Testis (tissue), 3 donors: ENCODE results near the gene MLLT1. TPM values are rescaled to one million over a fixed set of nuclear protein-coding genes. Genes with fewer than 3 reads are reported as not detected.

ENCODE experiments used
- DNase-seq: peaks from one replicate; pipeline ENCODE4 v3.0.0-alpha.2; 2019
- H3K27ac ChIP-seq, 2 donors: fragments of 200-600 bp; sonication (generic); one replicate each; pipeline ENCODE4 v1.5.1; 2019
- H3K27me3 ChIP-seq: fragments of 200-600 bp; sonication (generic); one replicate; pipeline ENCODE4 v1.5.1; 2019
- H3K36me3 ChIP-seq: fragments of 200-600 bp; sonication (generic); one replicate; pipeline ENCODE4 v1.5.1; 2017; ENCODE audit warnings: low read depth; ENCODE audit errors: missing control alignments
- H3K4me1 ChIP-seq: fragments of 200-600 bp; sonication (generic); one replicate; pipeline ENCODE4 v1.5.1; 2019
- H3K4me3 ChIP-seq, 2 donors: fragments of 200-600 bp; sonication (generic); one replicate each; pipeline ENCODE4 v1.5.1; 2017 to 2019
- H3K9me3 ChIP-seq: fragments of 200-600 bp; sonication (generic); one replicate; pipeline ENCODE4 v1.5.1; 2017
- CTCF ChIP-seq, 3 experiments: fragments of 450-650 bp in 2 of 3; fragments of 200-600 bp in 1 of 3; sonication (generic) in 1 of 3; IDR thresholded peaks; one replicate each; pipeline ENCODE4 v1.5.1; 2016 to 2019; ENCODE audit warnings: antibody characterized with exemption in 3 of 3, mild to moderate bottlenecking in 2 of 3, moderate library complexity in 1 of 3
- POLR2A ChIP-seq: fragments of 450-650 bp; IDR thresholded peaks from one replicate; pipeline ENCODE4 v1.6.1; 2017; ENCODE audit warnings: antibody characterized with exemption, mild to moderate bottlenecking, moderate library complexity
- WGBS, 2 donors: methylation state at CpG; one replicate each; pipeline ENCODE4 v1.1.5; 2018; 5-methylcytosine and 5-hydroxymethylcytosine counted together
- intact Hi-C: fragments of 100-400 bp; cut with DNase I; formaldehyde crosslinking; loops from one replicate; pipeline ENCODE4 v1.15.1; 2023; ENCODE audit warnings: low total_unique reads
- polyA plus RNA-seq: library from polyadenylated mRNA; stranded (reverse); fragments of 350-450 nt; fragmentation: Illumina TruSeq; extraction: RNeasy Lipid Tissue Mini Kit (QIAGEN cat#74804); gene quantifications from one replicate; pipeline ENCODE4 v1.2.3, GENCODE V29; 2014; ENCODE audit warnings: low read depth, low replicate concordance; ENCODE audit not compliant: insufficient read depth
- total RNA-seq, 2 donors: library from RNA; depleted of rRNA; stranded (reverse); fragments of >200 nt; gene quantifications; one replicate each; pipeline ENCODE4 v1.2.3, GENCODE V29; 2016

Gene MLLT1
- total and polyA plus RNA-seq, 3 donors from 2014 or later = 17.3 to 32.0 (median 22.4) TPM

GRCh38 chr19:6312018-6312417 lies 32.2 kb upstream of the MLLT1 start:
- intact Hi-C loops = no loop called here
- H3K27ac ChIP-seq = no peak overlapping the region
- WGBS, 2 donors = 86 to 88% methylated on average over 9 of the region's 9 CpGs

GRCh38 chr19:6298413-6298812 lies 18.6 kb upstream of the MLLT1 start:
- intact Hi-C loops = no loop called here
- H3K36me3 ChIP-seq = no peaks in the 10 kb centered on the region
- H3K27me3 ChIP-seq = no peaks in the 10 kb centered on the region
- H3K4me1 ChIP-seq = no peaks in the 10 kb centered on the region
- H3K27ac ChIP-seq = no peak overlapping the region
- 87% methylated on average over 5 of the region's 5 CpGs; no CpG with 5 or more reads in 1 of the 2 donors for WGBS, 2 donors
- DNase-seq = no peak
- H3K4me3 ChIP-seq = no peak overlapping the region
- no peak for TF ChIP-seq CTCF (IDR thresholded peaks at IDR 0.05)
- TF ChIP-seq POLR2A = no peak
- H3K9me3 ChIP-seq = no peaks in the 10 kb centered on the region

More at GRCh38 chr19:6312018-6312417, 32.2 kb upstream of the MLLT1 start:
- Histone ChIP-seq H3K9me3 (no peaks in the 10 kb centered on the region), H3K27me3 (no peaks in the 10 kb centered on the region), H3K4me3 (no peak overlapping the region), H3K36me3 (no peaks in the 10 kb centered on the region), H3K4me1 (no peaks in the 10 kb centered on the region)
- no peak for DNase-seq
- TF ChIP-seq POLR2A = no peak
- TF ChIP-seq CTCF (IDR thresholded peaks at IDR 0.05) = no peak

- no peak overlapping the region for H3K4me3 ChIP-seq
Measured at GRCh38 chr19:6297202-6297601, 17.4 kb upstream of the MLLT1 start.

GRCh38 chr19:6292006-6292405 lies 12.2 kb upstream of the MLLT1 start:
- Histone ChIP-seq H3K27ac (no peak overlapping the region), H3K4me3 (no peak overlapping the region), H3K36me3 (no peaks in the 10 kb centered on the region), H3K4me1 (no peaks in the 10 kb centered on the region), H3K27me3 (no peaks in the 10 kb centered on the region), H3K9me3 (no peaks in the 10 kb centered on the region)
- intact Hi-C loops = no loop called here
- 55 to 67% methylated on average over 4 of the region's 4 CpGs for WGBS, 2 donors
- no peak for TF ChIP-seq CTCF (IDR thresholded peaks at IDR 0.05)
- no peak for TF ChIP-seq POLR2A
- no peak for DNase-seq

More at GRCh38 chr19:6297202-6297601, 17.4 kb upstream of the MLLT1 start:
- Histone ChIP-seq H3K4me1 (no peaks in the 10 kb centered on the region), H3K27ac (no peak overlapping the region), H3K27me3 (no peaks in the 10 kb centered on the region), H3K9me3 (no peaks in the 10 kb centered on the region), H3K36me3 (no peaks in the 10 kb centered on the region)
- no peak for DNase-seq
- WGBS, 2 donors = 74 to 85% methylated on average over 3 to 6 of the region's 6 CpGs
- TF ChIP-seq POLR2A (no peak), CTCF (IDR thresholded peaks at IDR 0.05) (no peak)
- intact Hi-C loops = no loop called here

- intact Hi-C loops = no loop called here
- Histone ChIP-seq H3K27ac (no peak overlapping the region), H3K9me3 (no peaks in the 10 kb centered on the region), H3K4me3 (no peak overlapping the region), H3K27me3 (no peaks in the 10 kb centered on the region), H3K36me3 (no peaks in the 10 kb centered on the region), H3K4me1 (no peaks in the 10 kb centered on the region)
- TF ChIP-seq CTCF (IDR thresholded peaks at IDR 0.05) = no peak
- TF ChIP-seq POLR2A = no peak
- 96 to 100% methylated on average over 1 of the region's 1 CpG for WGBS, 2 donors
- no peak for DNase-seq
Measured at GRCh38 chr19:6288737-6289136, 9.0 kb upstream of the MLLT1 start.
